ENCODE data around the gene APOBEC3H.

DNA sequence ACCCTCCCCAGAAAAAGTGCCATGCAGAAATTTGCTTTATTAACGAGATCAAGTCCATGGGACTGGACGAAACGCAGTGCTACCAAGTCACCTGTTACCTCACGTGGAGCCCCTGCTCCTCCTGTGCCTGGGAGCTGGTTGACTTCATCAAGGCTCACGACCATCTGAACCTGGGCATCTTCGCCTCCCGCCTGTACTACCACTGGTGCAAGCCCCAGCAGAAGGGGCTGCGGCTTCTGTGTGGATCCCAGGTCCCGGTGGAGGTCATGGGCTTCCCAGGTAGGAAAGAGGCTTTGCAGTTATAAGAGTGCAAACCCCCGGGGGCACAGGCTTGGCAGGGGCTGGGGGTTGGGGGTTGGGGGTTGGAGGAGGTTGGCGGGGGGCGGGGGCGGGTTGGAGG is 4.2 kb downstream of the APOBEC3H start:
- TF ChIP-seq, protein P1, sequence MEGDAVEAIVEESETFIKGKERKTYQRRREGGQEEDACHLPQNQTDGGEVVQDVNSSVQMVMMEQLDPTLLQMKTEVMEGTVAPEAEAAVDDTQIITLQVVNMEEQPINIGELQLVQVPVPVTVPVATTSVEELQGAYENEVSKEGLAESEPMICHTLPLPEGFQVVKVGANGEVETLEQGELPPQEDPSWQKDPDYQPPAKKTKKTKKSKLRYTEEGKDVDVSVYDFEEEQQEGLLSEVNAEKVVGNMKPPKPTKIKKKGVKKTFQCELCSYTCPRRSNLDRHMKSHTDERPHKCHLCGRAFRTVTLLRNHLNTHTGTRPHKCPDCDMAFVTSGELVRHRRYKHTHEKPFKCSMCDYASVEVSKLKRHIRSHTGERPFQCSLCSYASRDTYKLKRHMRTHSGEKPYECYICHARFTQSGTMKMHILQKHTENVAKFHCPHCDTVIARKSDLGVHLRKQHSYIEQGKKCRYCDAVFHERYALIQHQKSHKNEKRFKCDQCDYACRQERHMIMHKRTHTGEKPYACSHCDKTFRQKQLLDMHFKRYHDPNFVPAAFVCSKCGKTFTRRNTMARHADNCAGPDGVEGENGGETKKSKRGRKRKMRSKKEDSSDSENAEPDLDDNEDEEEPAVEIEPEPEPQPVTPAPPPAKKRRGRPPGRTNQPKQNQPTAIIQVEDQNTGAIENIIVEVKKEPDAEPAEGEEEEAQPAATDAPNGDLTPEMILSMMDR (IDR thresholded peaks at IDR 0.05): no peak
- TF ChIP-seq POLR2A (IDR thresholded peaks at IDR 0.05): no peak
- TF ChIP-seq POLR2AphosphoS5 (IDR thresholded peaks at IDR 0.05): no peak
- TF ChIP-seq EP300 (IDR thresholded peaks at IDR 0.05): no peak
